Measurements from ENCODE around the gene MLST8. TPM values are rescaled to one million over a fixed set of nuclear protein-coding genes. Genes with fewer than 3 reads are reported as not detected.

Gene MLST8
- total and polyA plus RNA-seq, 2 of the 8 experiments (the other 6 are each of a cell fraction or from before 2014, with no cell fraction given): 67.6 to 321 TPM

DNA sequence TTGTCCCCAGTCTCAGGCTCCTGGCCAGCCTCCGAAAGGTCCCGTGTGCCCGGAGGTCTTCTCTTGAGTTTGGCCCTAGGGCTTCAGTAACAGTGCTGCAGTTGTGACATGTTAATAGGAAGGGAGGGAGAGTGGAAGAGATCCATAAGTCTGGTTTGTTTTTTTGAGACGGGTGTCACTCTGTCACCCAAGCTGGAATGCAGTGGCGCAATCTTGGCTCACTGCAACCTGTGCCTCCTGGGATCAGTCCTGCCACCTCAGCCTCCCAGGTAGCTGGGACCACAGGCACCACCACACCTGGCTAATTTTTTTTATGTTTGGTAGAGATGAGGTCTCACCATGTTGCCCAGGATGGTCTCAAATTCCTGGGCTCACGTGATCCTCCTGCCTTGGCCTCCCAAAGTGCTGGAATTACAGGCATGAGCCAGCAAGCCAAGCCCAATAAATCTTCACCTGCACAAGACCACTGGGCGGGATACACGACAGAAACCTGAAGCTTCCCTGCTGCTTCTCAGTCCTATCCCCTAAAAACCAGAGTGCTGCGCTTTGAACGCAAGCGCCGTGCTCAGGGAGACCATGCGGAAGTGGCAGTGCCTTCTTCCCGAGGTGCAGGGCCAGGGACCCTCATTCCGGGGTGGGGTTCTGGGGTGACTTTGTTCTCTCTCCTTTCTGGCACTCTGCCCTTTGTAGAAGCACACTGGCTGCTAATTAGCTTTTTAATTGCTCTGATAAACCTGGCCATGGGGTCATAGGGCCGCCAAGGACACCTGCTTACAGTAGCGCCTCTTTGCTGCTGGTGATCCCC is 38.8 kb upstream of the MLST8 start:
- no peak overlapping the region for H4K8ac ChIP-seq (ENCODE audit: extremely low read depth, insufficient read depth, low read length)
- CTCF ChIA-PET (ENCODE audit: partially characterized antibody): interaction anchor here (1.2 to 1.4 kb wide), 2 partner anchors 11 to 13 kb away, joined by 3 read pairs; no protein-coding TSS in a partner anchor
- no peak for FAIRE-seq
- H2BK5ac ChIP-seq (ENCODE audit: low read depth, low read length): no peak overlapping the region
- H3K27ac ChIP-seq (ENCODE audit: low read depth, low read length): no peak overlapping the region
- H2AK5ac ChIP-seq (ENCODE audit: low read depth, low read length): no peak overlapping the region
- H4K91ac ChIP-seq (replicated peaks; ENCODE audit: insufficient read length, low read length): no peak overlapping the region
- no peaks in the 10 kb centered on the region for H3K23me2 ChIP-seq (ENCODE audit: low read depth, low read length)
- H3K9me3 ChIP-seq (ENCODE audit: insufficient read depth in 2 of 2, low read depth in 1 of 2, low read length in 1 of 2): peaks cover 0 to 17% of the 10 kb centered on the region in 2 experiments; a peak in 1 of 4 replicates
- H3K9ac ChIP-seq (replicated peaks in 1 of 4; ENCODE audit: extremely low read depth in 1 of 4, low read depth in 3 of 4, low read length in 3 of 4): no peak overlapping the region
- H3K4me1 ChIP-seq (replicated peaks in 1 of 4; ENCODE audit: control insufficient read depth in 3 of 4, insufficient read depth in 4 of 4, low read length in 3 of 4): no peaks in the 10 kb centered on the region; a peak in 1 of 7 replicates
- TF ChIP-seq NANOG (IDR thresholded peaks at IDR 0.05; ENCODE audit: insufficient read depth, low read depth, low read length, poor library complexity, severe bottlenecking) (no peak), FOSL1 (IDR thresholded peaks at IDR 0.05; ENCODE audit: insufficient read depth, low read depth, low read length) (no peak), JUND (IDR thresholded peaks at IDR 0.05; ENCODE audit: low read length) (no peak), USF2 (IDR thresholded peaks at IDR 0.05; ENCODE audit: low read length) (no peak), BRCA1 (IDR thresholded peaks at IDR 0.05; ENCODE audit: low read depth, low read length) (no peak)
- H3K23ac ChIP-seq (ENCODE audit: insufficient read length): no peak overlapping the region
- POLR2A ChIA-PET (ENCODE audit: partially characterized antibody): interaction anchor here (0.7 to 13.5 kb wide), 8 partner anchors 10 to 1530 kb away, joined by 3 to 312 read pairs (median 6); partner anchors contain the start of genes METTL26, PGP, RAB26 and TRAF7
- H2AFZ ChIP-seq (ENCODE audit: low read length): no peak overlapping the region
- no peak overlapping the region for H3K4ac ChIP-seq (replicated peaks; ENCODE audit: insufficient read length, low read depth, low read length)
- no peak overlapping the region for H3K56ac ChIP-seq (replicated peaks; ENCODE audit: insufficient read length, low read depth, low read length)
- no peak for DNase-seq (ENCODE audit: low read depth in 1 of 2, low spot score in 2 of 2)
- no peak overlapping the region for H4K5ac ChIP-seq (ENCODE audit: insufficient read length, low read depth, low read length)
- H4K20me1 ChIP-seq (replicated peaks in 1 of 2; ENCODE audit: control insufficient read depth in 1 of 2, insufficient read depth in 2 of 2, low read length in 2 of 2): peaks cover 8 to 31% of the 10 kb centered on the region in 2 experiments
- no peak overlapping the region for H2BK20ac ChIP-seq (ENCODE audit: low read length)
- peaks cover 11 to 30% (median 25%) of the 10 kb centered on the region in 4 experiments; a peak in 7 of 8 replicates for H3K36me3 ChIP-seq (ENCODE audit: control insufficient read depth in 2 of 4, insufficient read depth in 4 of 4, low read length in 3 of 4)
- no peak overlapping the region for H3K4me3 ChIP-seq (ENCODE audit: extremely low read depth in 1 of 4, insufficient read depth in 2 of 4, low read depth in 3 of 4, low read length in 4 of 4)
- H3K79me2 ChIP-seq (ENCODE audit: control insufficient read depth in 1 of 2, insufficient read depth in 2 of 2, low read length in 2 of 2): peaks cover 8 to 33% of the 10 kb centered on the region in 2 experiments; a peak in 3 of 4 replicates
- H3K18ac ChIP-seq (ENCODE audit: extremely low read depth, low read length): no peak overlapping the region
- peaks cover 15% of the 10 kb centered on the region for H3K79me1 ChIP-seq (ENCODE audit: low read depth, low read length)
- no peak overlapping the region for H2BK120ac ChIP-seq (replicated peaks; ENCODE audit: low read depth, low read length)
- WGBS, 2 experiments (ENCODE audit: extremely low coverage in 1 of 2, insufficient coverage in 1 of 2, insufficient read length in 1 of 2, insufficient replicate concordance in 2 of 2, low coverage in 1 of 2, low lambda C conversion rate in 2 of 2, missing lambda C conversion rate in 1 of 2): 95% methylated on average over 16 of the region's 17 CpGs; no CpG with 5 or more reads in 1 of the 2 experiments
- no peaks in the 10 kb centered on the region for H3K27me3 ChIP-seq (replicated peaks in 1 of 4; ENCODE audit: control insufficient read depth in 3 of 4, extremely low read depth in 1 of 4, insufficient read depth in 3 of 4, low read length in 3 of 4)
- H2BK12ac ChIP-seq (ENCODE audit: low read depth, low read length): no peak overlapping the region
- H2BK15ac ChIP-seq (ENCODE audit: low read length): no peak overlapping the region
- H3K14ac ChIP-seq (ENCODE audit: insufficient read length): no peak overlapping the region
- H3K4me2 ChIP-seq (ENCODE audit: insufficient read depth in 1 of 2, low read depth in 2 of 2, low read length in 2 of 2): no peak overlapping the region

Measured in H1 (cell line).